Lower leg skin (tissue), 3 donors: Measurements from ENCODE around the gene ATP6V0A1.

Source experiments
- CTCF ChIP-seq, 3 donors: fragments of 450-650 bp; IDR thresholded peaks; one replicate each; pipeline ENCODE4 v1.5.1; 2016; ENCODE audit warnings: antibody characterized with exemption in 3 of 3, mild to moderate bottlenecking in 3 of 3, moderate library complexity in 2 of 3
- POLR2A ChIP-seq, 2 donors: fragments of 450-650 bp; IDR thresholded peaks; one replicate each; pipeline ENCODE4 v1.6.1; 2016 to 2017; ENCODE audit warnings: antibody characterized with exemption in 2 of 2, mild to moderate bottlenecking in 1 of 2, moderate library complexity in 1 of 2

- no peak for TF ChIP-seq CTCF (IDR thresholded peaks at IDR 0.05)
- TF ChIP-seq POLR2A (IDR thresholded peaks at IDR 0.05), result no peak
These were observed 25.6 kb downstream of the ATP6V0A1 start for GRCh38 chr17:42484304-42484703.
